WERI-Rb-1 (cell line): Measurements from ENCODE around the gene MRPL24.

ENCODE experiments used
- DNase-seq: peaks from one replicate; pipeline ENCODE4 v3.0.0-alpha.2; 2020
- H3K27ac ChIP-seq: fragments of 250-450 bp; sonication (Bioruptor Pico); 2 replicates; pipeline ENCODE4 v1.5.1; 2020; ENCODE audit warnings: mild to moderate bottlenecking, moderate library complexity
- H3K27me3 ChIP-seq: fragments of 250-450 bp; sonication (Bioruptor Pico); 2 replicates; pipeline ENCODE4 v1.5.1; 2021; ENCODE audit warnings: mild to moderate bottlenecking, low read depth, moderate library complexity; ENCODE audit not compliant: insufficient read depth, severe bottlenecking
- H3K36me3 ChIP-seq: fragments of 250-450 bp; sonication (Bioruptor Pico); 2 replicates; pipeline ENCODE4 v1.5.1; 2020; ENCODE audit warnings: mild to moderate bottlenecking, moderate library complexity
- H3K4me3 ChIP-seq: 2 replicates; pipeline ENCODE4 v1.5.1; 2011; ENCODE audit warnings: low read depth, mild to moderate bottlenecking, control low read depth, low read length
- H3K9me3 ChIP-seq: fragments of 250-450 bp; sonication (Bioruptor Pico); 2 replicates; pipeline ENCODE4 v1.5.1; 2021; ENCODE audit warnings: mild to moderate bottlenecking, moderate library complexity; ENCODE audit not compliant: severe bottlenecking
- TF ChIP-seq, protein P1 (sequence below): IDR thresholded peaks from 2 replicates; pipeline ENCODE4 v1.5.1; 2011; ENCODE audit warnings: low read depth, mild to moderate bottlenecking, control low read depth, inconsistent platforms, low read length

The MRPL24 gene

DNA sequence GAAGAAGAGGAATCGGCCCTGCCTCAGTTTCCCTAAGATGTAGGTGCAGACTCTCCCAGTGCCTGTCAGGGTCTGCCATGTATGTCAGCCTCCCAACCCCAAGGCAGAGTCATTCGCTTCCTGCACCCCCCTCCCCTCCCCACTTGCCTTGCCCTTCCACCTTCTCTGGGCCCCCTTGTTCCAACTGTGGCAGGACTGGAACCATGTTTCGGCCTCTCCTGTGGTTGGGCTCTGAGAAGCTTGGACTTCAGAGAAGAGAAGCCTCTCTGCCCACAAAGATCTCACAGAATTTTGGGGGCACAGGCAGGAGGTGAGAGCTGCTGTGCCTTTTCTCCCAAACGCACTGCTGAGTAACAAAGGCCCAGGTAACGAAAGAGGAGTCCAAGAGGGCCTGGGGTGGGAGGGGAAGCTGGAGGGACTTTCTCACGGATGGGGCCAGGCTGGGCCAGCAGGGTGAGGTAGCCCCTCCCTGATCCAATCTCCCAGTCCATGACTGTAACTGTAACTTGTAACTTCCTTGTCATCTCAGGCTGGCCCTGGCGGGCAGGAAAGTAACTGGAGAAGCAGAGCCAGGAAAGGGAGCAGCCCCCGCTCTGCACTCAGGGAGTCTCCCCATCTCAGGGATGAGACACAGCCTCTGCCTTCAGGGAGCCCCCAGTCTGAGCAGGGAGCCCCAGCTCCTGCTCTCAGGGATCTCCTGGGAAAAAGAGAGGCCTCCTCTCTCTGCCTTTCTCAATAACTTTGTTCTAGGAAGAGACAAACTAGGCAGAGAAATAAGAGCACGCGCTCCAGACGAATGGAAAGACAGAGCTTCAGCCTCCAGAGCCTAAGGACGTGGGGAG is 46.8 kb downstream of the MRPL24 start:
- Histone ChIP-seq H3K9me3 (no peaks in the 10 kb centered on the region), H3K27ac (peak overlapping the region; percentile 82), H3K36me3 (peaks cover 14% of the 10 kb centered on the region), H3K4me3 (no peak overlapping the region), H3K27me3 (no peaks in the 10 kb centered on the region)
- peak; percentile 70 for DNase-seq
- TF ChIP-seq, protein P1, sequence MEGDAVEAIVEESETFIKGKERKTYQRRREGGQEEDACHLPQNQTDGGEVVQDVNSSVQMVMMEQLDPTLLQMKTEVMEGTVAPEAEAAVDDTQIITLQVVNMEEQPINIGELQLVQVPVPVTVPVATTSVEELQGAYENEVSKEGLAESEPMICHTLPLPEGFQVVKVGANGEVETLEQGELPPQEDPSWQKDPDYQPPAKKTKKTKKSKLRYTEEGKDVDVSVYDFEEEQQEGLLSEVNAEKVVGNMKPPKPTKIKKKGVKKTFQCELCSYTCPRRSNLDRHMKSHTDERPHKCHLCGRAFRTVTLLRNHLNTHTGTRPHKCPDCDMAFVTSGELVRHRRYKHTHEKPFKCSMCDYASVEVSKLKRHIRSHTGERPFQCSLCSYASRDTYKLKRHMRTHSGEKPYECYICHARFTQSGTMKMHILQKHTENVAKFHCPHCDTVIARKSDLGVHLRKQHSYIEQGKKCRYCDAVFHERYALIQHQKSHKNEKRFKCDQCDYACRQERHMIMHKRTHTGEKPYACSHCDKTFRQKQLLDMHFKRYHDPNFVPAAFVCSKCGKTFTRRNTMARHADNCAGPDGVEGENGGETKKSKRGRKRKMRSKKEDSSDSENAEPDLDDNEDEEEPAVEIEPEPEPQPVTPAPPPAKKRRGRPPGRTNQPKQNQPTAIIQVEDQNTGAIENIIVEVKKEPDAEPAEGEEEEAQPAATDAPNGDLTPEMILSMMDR, result no peak

DNA sequence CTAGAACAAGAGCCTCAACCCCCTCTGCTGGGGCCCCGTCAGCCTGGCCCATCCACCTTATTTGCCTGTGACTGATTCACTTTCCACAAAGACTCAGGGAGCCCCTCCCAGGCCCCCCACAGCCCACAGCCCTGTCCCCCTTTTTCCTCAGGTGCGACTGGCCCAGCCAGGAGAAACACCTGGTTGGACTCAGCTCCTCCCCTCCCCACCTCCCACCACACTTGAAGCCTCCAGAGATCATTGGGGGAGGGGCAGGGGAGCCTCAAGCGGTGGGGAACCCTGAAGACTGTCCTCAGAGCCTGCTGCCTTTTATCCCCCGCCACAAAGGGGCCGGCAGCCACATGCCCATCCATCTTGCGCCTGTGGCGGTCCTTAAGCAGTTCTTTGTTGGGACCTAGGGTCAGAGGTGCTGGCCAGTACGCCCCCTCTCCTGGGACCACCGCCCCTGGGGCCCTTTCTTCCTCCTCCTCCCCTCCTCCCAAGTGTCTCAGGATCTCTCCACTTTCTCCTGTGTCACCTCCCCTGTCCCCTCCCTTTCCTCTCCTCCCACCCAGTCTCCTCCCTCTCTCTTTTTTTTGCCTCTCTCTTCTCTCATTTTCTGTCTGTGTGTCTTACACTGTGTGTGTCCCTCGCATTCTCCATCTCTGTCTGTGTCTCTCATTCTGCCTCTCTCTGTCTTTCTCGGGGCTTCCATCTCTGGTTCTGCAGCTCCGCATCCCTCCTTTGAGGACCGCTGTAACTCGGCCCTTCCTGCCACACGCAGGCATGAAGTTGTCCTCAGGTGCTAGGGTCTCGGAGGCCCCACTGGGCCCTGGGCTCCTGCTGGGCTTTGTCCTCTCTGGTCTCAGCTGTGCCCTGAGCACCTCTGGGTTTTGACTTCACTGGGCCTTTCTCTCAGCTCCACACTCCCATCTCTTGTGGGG is 47.7 kb downstream of the MRPL24 start:
- DNase-seq, result peak; percentile 94

GRCh38 chr1:156692441-156692924 is 48.4 kb downstream of the MRPL24 start:
- H3K27ac ChIP-seq, result peak overlapping the region; percentile 82
- H3K27me3 ChIP-seq, result no peaks in the 10 kb centered on the region
- no peak overlapping the region for H3K4me3 ChIP-seq
- DNase-seq, result no peak
- TF ChIP-seq, protein P1, result no peak
- H3K36me3 ChIP-seq, result no peaks in the 10 kb centered on the region
- H3K9me3 ChIP-seq, result no peaks in the 10 kb centered on the region

More for the DNA sequence above, 47.7 kb downstream of the MRPL24 start:
- no peaks in the 10 kb centered on the region for H3K9me3 ChIP-seq
- H3K27ac ChIP-seq, result peak overlapping the region; percentile 82
- no peaks in the 10 kb centered on the region for H3K27me3 ChIP-seq
- H3K36me3 ChIP-seq, result peaks cover 5% of the 10 kb centered on the region
- TF ChIP-seq, protein P1, result no peak
- H3K4me3 ChIP-seq, result no peak overlapping the region

DNA sequence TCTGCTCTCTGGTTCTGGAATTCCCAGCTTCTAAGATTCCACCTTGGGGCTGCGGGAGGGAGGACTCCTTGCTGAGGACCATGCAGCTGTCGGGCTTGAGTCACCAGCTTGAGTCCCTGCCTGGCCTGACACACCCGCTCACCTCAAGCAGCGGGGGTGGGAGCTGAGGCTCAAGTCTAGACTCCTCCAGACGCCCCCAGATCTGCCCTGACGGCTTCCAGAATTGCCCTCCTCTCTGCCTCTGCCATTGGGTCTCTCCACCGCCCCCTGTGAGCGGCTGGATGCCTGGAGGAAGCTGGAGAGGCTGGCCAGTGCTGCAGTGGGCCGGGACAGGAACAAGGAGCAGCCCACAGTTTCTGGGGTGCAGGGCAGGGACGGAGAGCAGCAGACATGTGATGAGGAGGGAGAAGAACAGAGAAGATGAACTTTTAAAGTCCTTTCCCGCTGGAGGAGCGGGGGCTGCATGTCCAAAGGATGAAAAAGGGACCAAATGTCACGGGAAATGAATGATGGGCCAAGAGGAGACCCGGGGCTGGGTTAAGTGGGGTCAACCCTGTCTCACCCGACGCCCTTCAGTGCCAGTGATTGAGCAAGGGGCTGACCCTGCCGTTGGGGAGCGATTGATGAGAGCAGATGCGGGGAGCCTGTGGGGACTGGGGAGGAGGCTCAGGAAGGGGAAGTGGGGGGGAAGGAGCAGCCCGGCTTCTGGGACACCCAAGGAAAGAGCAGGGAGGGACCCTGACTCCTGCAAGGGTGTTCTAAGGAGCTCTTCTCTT is 49.0 kb downstream of the MRPL24 start:
- H3K27me3 ChIP-seq, result no peaks in the 10 kb centered on the region
- H3K9me3 ChIP-seq, result no peaks in the 10 kb centered on the region
- no peaks in the 10 kb centered on the region for H3K36me3 ChIP-seq
- TF ChIP-seq, protein P1, result peak; percentile 34
- peak overlapping the region; percentile 82 for H3K27ac ChIP-seq
- H3K4me3 ChIP-seq, result no peak overlapping the region
- peak; percentile 83 for DNase-seq

GRCh38 chr1:156691191-156691590 is 49.7 kb downstream of the MRPL24 start:
- peak overlapping the region; percentile 82 for H3K27ac ChIP-seq
- no peak for DNase-seq
- TF ChIP-seq, protein P1, result no peak
- H3K4me3 ChIP-seq, result no peak overlapping the region
- no peaks in the 10 kb centered on the region for H3K9me3 ChIP-seq
- H3K27me3 ChIP-seq, result no peaks in the 10 kb centered on the region
- no peaks in the 10 kb centered on the region for H3K36me3 ChIP-seq
